Measurements from ENCODE around the gene GEN1.

GEN1 gene

DNA sequence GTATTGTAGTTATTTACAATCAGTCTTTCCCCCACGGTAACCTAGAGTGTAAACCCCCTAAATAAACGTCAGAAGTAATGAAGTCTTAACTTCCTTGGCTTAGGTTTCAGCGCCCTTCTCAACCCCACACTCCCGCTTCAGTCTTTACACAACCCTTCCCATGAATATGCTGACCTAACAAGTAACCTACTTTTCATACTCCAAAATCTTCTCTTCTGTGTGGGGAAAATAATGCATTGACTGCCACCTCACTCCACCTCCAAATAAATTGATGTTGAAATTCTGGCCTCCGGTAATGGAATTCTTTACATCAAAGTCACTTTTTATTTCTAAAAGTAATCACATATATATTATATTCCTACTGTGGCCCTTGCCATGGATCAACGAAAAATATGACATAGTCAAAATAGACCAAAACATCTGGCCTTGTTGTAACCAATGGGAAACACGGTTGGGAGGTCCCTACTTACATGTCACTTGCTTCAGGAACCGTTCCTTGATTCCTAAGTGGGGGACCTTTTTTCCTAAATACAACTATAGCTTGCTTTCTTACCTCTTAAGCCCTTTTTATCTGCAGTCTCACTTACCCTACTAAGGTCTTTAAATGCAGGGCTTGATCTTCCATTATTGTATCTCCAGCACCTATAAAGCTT lies 961 bp downstream of the GEN1 start:
- no peak for DNase-seq

DNA sequence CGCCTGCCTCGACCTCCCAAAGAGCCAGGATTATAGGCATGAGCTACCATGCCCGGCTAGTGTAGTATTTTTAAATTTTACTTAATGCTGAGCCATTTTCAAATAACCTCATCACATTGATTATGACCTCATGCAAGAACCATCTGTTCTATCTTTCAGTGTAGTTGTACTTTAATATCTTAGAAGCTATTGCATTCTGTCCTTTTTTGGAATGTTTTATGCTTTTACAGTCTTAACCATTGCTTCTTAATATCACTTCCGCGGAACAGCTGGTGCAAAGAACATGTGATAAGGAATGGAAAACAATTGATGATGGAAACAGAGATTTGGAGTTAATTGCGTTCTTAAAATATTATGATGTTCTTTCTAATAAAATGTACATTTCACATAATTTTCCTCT lies 2.7 kb downstream of the GEN1 start:
- no peak for DNase-seq

DNA sequence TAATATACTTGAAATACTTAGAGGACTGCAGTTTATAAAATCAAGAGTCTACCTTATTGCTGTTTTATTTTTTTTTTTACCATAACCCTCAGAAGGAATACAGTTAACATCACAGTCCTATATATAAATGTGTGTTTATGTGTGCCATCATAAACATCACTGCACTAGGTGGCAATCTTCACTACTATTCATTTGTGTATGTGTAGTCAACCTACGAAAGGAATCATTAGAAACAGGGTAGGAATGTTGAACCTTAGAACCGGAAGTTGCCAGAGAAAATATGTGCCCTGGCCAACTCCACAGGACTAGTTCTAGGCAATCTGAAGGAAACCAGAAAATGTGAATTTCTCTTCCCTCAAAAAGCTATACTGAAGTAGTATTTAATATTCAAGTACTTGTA lies 3.4 kb downstream of the GEN1 start:
- DNase-seq, result no peak

DNA sequence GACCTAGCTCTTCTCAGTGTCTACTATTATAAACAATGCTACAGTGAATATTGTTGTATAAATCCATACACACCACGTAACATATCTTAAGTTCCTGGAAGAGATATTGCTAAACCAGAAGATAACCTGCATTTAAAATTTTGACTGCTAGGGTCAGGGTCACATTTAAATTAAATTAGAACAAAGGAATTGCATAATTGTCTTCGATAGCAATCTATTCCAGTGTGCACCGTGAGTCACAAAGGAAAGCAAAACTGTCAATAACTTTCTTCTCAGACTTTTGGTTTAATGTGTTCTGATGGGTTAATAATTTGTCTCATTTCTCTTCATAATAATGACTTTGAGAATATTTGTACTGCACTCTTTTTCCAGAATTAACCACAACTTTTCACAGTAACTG lies 4.2 kb downstream of the GEN1 start:
- DNase-seq, result no peak

DNA sequence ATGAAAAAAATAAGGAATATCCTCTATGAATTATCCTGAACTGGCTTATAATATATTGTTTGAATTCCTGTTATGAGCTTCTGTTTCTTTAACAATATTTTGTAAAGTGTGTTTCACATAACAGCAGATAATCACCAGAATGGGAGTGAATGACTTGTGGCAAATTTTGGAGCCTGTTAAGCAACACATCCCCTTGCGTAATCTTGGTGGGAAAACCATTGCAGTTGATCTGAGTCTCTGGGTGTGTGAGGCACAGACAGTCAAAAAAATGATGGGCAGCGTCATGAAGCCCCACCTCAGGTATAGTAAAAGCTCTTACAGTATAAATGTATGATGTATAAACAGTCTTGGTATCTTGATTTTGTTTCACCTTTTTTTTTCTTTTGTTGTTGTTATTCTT lies 5.9 kb downstream of the GEN1 start:
- DNase-seq, result no peak

DNA sequence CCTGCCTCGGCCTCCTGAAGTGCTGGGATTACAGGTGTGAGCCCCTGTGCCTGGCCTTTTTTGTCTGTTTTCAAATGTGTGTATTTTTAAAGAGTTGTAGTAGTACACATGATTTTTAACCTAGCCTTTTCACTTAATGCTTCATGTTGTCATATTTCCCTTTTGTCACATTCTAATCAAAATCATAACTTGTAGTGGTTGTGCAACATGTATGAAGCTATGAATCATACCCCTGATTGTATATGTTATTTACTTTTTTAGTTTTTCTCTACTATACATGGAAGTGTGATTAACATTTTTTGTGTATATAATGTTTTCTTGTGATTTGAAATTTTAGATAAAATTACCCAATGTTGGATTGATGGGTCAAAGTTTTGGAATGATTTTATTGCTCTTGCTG lies 8.5 kb downstream of the GEN1 start:
- no peak for DNase-seq

DNA sequence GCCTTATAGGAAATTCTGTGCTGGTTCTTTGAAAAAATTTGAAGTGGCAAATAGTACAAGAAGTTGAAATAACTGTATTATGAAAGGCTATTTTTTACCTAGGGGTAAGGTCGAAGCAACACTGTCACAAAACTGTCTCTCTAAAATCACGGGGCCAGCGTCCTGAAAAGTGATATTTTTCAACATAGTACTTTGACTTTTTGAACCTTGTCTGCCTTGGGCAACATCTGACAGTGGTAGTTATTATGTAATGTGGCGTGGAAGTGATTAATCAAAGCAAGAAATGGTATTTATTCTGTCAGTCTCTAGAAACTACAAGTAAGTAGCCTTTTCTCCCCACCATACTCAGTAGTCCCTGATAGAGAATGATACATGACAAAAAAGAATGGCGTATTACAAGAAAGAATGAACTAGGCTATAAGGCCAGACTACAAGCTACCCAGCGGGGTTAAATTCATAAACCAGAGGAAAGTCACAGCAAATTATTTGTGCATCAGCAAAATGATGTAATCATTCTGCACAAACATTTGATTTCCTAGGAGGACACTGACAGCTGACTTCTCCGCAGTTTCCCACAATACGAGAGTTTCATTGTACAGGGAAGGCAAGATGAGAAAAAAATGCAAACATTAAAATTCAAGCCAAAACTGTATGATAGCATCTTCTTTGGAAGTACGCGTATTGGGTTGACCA lies 9.8 kb downstream of the GEN1 start:
- DNase-seq, result no peak

DNA sequence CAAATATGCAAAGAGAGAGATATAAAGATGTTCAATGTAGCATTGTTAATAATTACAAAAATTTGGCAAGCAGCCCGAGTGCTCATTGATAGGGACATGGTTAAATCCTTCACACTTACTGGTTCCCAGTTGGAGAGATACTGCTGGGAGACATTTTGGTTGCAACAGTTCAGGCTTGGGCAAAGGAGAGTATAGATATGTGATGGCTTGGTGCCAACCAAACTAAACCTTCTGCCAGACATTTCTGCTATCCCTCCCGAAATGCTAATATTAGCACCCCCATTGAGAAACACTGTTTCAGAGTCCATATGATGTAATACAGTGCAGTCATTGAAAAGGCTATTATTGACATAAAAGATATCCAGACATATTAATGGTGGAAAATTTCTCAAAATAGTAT lies 11.5 kb downstream of the GEN1 start:
- no peak for DNase-seq

DNA sequence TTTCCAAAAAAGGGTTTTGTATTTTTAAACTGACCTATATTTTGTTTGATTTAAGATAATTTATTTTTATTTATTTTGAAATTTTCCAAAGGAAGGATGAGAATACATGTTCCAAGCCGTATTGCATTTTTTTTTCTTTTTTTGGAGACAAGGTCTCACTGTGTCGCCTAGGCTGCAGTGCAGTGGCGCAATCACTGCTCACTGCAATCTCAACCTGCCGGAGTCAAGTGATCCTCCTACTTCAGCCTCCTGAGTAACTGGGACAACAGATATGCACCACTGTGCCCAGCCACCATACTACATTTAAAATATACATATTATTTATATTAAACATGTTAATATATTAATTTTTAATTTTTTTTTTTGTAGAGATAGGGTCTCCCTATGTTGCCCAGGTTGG lies 15.0 kb downstream of the GEN1 start:
- no peak for DNase-seq

DNA sequence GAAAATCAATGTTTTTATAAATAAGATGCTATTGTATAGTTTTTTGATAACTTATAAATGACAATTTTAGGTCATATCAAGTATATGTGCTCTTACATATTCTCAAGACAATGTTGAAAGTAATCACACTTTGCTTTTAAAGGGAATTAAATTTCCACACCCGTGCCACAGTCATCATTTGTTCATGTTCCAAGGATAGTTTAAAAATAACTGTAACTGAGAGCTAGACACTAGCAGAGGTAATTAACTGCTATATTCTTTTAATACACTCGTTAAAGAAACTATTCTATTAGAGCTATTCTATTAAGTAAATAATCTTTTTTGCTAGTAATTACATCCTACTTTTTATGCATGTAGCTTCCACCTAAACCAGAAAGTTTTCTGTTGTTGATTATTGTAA lies 18.0 kb downstream of the GEN1 start:
- no peak for DNase-seq

DNA sequence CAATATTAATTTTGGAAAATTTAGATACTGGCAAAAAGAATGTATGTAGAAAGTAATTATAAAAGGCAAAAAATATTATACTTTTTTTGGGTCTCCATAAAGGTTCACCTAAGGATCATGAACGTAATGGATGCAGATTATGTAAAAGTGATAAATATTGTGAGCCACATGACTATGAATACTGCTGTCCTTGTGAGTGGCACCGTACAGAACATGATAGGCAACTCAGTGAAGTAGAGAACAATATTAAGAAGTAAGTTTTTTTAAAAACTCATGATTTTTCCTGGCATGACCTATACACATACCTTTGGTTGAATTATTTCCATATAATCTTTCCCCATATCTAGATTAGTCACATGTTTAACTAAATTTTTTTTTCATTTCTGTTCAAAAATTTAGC lies 18.6 kb downstream of the GEN1 start:
- no peak for DNase-seq

DNA sequence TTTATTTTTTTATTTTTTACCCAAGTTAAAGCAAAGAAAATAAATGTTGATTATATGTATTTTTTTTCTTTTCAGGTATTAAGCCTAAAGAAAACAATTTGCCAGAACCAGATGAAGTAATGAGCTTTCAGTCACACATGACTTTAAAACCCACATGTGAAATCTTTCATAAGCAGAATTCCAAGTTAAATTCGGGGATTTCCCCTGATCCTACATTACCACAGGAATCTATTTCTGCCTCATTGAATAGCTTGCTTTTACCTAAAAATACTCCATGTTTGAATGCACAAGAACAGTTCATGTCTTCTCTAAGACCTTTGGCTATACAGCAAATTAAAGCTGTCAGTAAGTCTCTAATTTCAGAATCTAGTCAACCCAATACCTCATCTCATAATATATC lies 26.6 kb downstream of the GEN1 start:
- DNase-seq, result no peak

DNA sequence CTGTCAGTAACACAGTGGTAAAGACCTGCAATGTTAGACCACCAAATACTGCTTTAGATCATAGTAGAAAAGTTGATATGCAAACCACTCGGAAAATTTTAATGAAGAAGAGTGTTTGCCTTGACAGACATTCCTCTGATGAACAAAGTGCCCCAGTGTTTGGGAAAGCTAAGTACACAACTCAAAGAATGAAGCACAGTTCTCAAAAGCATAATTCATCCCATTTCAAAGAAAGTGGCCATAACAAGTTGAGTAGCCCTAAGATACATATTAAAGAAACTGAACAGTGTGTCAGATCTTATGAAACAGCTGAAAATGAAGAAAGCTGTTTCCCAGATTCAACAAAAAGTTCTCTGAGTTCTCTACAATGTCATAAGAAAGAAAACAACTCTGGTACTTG lies 27.5 kb downstream of the GEN1 start:
- no peak for DNase-seq

DNA sequence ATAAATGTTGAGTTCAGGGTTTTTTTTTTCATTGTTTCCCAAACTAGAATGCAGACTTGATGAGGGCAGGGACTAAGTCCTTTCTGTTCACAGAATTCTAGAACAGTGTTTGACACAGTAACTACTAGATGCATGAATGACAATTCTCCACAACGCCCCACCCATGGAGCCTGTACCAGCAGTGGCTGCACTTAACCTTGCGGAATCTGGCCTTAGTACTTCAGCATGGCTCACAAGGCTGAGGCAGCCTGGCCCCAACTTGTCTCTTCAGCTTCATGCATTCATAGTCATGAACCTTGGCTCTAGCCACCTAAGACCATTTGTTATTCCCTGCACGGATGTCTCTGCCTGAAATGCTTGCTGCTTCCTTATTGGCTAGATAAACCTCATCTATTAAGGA lies 32.8 kb downstream of the GEN1 start:
- no peak for DNase-seq

DNA sequence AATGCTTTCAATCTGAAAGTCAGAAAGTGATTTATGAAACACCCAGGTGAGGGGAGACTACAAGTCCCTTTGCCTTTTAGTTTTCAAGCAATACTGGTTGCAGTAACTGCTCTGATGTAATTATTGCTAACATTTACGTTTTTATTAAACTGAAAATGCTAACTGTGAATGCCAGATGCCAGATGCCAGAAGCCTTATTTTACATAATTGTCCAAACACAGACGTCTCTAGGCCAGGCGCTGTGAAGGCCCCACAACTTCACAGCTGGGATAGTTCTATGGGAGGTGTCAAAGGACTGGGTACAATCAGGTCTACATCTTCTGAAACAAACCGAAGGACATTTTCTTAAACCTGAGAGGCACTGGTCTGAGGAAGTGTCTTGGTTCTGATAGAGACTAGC lies 34.8 kb downstream of the GEN1 start:
- no peak for DNase-seq

DNA sequence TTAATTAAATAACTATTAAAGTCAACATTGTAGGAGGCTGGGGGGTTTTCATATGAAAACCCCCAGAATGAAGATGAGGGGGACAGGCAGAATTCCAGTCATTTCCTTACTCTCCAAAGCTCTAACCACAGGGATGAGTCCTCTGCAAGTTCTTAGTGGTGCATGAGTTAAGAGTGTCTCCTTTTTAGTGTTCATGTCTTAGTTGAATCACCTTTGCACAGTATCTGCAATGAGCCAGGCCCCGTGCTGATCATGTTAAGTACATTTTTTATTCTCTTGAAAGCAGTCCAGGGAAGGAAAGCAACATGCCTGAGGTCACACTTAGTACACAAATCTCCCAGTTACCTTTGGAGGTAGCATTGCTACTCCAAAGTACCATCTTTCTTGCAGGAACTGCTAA lies 36.6 kb downstream of the GEN1 start:
- no peak for DNase-seq

DNA sequence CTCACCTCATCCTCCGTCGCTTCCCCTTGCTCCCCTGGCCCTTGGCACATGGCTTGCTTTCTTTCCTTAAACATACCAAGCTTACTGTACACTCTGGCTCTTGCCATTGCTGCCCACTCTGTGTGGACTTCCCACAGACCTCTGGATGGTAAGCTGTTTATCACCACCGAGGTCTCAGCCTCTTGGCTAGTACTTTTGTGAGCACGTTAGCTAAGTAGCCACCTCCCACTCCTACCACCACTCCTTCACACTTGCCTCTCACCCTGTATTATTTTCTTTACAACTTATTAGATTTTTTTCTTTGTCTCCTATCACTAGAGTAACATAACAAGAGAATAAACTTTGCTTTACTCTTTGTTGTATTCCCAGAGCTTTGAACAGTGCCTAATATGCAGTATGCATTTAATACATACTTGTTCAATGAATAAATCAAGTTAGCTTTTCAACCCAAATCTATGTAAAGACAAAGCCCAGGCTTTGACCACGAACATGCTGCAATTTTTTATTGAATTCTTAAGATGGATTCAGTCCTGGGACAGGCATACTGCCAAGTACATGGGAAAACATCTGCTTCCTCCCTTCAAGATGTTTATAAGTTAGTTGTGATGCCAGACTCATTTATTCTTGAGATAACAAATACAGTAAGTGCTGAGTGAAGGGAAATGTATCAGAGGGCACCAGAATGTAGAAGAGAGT lies 37.3 kb downstream of the GEN1 start:
- DNase-seq, result no peak

DNA sequence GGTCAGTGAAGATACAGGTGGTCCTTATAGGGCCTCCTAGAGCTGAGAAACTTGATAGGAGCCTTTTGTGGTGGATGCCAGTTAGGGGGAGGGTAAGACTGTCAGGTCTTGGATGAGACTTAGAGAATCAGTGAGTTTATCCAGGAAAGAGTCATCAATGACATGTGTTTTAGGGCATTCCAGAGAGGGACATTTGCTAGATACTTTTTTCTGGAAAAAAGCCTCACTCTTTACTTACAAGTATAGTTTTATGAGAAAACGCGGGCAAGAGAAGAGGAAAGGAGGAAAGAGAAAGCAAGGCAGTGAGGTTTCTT lies 37.8 kb downstream of the GEN1 start:
- no peak for DNase-seq

DNA sequence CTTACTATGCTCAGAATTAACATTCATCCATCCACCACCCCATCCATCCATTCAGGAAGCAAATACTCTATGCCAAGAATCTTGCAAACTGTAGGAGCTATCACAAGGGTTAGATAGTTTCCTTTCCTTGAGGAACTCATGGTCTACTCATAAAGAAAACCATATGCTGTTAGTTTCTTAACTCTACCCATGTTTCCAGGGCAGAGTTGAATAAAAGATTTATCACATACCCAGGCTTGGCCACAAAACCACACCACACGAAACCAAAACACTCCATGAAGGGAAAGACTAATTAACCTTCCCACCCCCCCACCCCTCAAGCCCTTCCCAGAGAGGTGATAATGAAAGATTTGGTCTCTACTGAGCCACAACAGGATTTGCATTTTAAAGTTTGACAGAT lies 38.6 kb downstream of the GEN1 start:
- no peak for DNase-seq

DNA sequence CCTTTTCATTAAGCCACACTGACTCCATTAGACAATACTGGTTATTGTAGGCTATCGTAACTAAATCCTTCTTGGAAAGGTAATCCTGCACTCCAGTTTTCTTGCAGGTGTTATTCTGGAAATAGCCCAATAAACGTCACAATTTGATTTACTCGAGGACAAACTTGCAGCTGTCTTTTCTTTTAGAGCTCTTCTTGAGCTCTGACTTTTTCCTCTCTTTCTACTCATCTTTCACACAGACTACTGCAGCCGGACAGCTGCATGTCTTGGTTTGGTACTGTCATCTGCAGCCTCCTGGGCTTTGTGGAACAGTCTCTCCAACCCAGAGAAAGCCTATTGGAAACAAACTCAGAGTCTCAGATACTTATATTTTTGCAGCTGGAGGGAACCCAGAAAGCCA lies 39.4 kb downstream of the GEN1 start:
- no peak for DNase-seq

DNA sequence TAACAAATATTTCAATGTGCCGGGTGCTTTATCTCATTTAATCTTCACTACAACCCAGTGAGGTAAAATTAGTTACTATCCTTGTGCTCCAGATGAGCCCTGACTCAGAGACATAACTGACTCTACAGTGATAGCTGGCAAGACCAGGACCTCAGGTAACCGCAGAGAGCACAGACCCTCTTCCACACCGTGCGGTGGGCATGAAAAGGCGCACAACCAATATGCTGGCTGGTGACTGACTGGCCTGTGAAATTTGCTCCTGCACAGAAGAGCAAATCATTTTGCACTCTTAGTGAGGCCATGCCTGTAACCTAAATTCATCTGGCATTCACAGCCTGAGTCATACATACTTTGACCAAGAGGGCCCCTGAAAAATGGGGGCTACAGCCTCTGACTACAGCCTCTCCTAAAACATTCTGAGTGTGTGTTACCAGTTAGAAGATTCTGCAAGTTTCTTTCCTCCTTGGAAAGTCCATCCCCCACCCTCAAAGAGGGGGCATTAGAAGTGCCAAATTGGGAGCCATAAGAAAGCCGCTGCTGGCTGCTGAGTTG lies 39.9 kb downstream of the GEN1 start:
- no peak for DNase-seq

DNA sequence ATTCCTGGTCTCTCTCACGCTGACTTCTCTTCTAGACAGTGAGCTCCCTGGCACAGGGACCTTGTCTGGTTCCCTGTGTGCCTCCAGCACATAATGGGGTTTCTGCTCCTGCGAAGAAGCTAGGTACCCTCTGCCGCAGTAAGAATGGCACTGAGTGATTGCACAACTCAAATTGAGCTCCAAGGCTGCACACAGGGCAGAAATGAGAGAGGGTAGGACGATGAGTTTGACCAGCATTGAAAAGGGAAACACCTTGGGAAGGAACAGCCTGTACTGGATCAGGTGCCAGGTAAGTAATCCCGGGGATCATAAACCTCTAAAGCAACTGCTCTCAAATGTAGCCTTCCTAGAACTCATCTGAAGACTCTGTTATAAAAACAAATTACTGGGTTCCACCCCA lies 41.4 kb downstream of the GEN1 start:
- no peak for DNase-seq

DNA sequence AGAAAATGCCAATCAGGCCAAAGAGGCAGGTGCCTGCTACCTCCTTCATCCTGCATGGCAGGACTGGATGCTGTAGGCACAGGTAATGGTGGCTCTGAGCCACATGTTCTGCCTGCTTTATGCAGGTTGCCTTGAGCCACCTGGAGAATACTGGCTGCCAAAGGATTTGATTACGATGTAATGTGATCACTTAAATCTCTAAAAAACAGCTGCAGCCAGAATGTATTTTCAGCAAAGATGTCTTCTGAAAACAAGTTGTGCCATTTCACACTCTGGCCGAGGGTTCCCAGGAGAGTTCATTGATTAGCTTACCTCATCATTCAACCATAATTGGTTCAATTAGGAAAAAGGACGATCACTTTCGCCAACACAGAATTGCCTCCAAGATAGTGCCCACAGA lies 44.4 kb downstream of the GEN1 start:
- peak; percentile 23 for DNase-seq

DNA sequence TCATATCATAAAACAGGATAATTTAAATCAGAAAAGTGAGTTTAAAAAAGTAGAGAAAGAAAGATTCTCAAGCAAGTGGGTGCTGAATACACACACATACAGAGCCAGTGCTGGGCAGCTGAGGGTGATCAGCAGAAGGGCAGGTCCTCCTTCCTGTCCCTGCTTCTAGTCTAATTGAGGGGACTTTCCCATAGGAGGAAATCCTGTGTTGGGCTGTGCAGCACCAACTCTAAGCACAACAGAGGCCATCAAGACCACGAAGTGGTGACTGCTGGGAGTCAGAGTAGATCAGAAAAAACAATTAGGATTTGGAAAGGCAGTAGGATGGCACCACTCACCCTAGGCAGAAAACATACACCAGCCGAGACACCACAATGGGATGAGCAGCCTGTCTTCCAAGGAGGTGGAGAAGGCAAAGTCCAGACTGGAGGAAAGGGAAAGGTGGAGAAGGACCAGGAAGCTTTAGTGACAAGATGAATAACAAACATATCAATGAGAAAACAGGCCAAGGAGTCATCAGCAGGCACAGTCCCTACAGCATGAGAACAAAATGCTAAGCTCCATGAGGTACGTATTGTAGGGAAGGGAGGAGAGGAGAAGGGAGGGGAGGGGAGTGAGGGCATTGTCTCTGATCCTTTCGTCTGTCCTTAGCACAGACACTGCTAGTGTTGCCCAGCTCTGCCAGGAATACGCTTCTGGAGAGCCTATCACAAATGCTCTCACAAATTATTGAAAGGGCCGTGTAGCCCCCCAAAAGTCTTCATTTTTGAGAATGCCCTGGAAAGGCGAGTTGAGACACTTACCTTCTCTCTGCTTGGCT lies 45.6 kb downstream of the GEN1 start:
- DNase-seq, result no peak

Data from NCI-H2107 (cell line).